T-helper 22 cell (primary cell): ENCODE results near the gene AGBL1.

Source experiments
- DNase-seq: peaks from one replicate; pipeline ENCODE4 v3.0.0-alpha.2; 2020; ENCODE audit warnings: low read depth

Gene AGBL1

GRCh38 chr15:86236356-86237110 lies 156.9 kb downstream of the AGBL1 start:
- DNase-seq = no peak

GRCh38 chr15:86237111-86237500 lies 157.4 kb downstream of the AGBL1 start:
- no peak for DNase-seq

GRCh38 chr15:86247249-86247955 lies 167.7 kb downstream of the AGBL1 start:
- DNase-seq = no peak

- no peak for DNase-seq
Measured at GRCh38 chr15:86255247-86255646, 175.6 kb downstream of the AGBL1 start.

- no peak for DNase-seq
Measured at GRCh38 chr15:86256628-86257027, 177.0 kb downstream of the AGBL1 start.

- no peak for DNase-seq
Measured at GRCh38 chr15:86259589-86259988, 179.9 kb downstream of the AGBL1 start.

GRCh38 chr15:86263230-86263629 lies 183.6 kb downstream of the AGBL1 start:
- DNase-seq = no peak

GRCh38 chr15:86266896-86267484 lies 187.3 kb downstream of the AGBL1 start:
- no peak for DNase-seq

- no peak for DNase-seq
Measured at GRCh38 chr15:86267892-86268291, 188.2 kb downstream of the AGBL1 start.

- DNase-seq = no peak
Measured at GRCh38 chr15:86268558-86268957, 188.9 kb downstream of the AGBL1 start.

GRCh38 chr15:86273309-86273708 lies 193.6 kb downstream of the AGBL1 start:
- DNase-seq = no peak

- DNase-seq = no peak
Measured at GRCh38 chr15:86275361-86275760, 195.7 kb downstream of the AGBL1 start.

GRCh38 chr15:86278586-86278985 lies 198.9 kb downstream of the AGBL1 start:
- DNase-seq = no peak

- DNase-seq = no peak
Measured at GRCh38 chr15:86284635-86285034, 205.0 kb downstream of the AGBL1 start.

- DNase-seq = no peak
Measured at GRCh38 chr15:86295511-86295910, 215.8 kb downstream of the AGBL1 start.

GRCh38 chr15:86296769-86297168 lies 217.1 kb downstream of the AGBL1 start:
- no peak for DNase-seq

GRCh38 chr15:86300390-86301125 lies 220.9 kb downstream of the AGBL1 start:
- no peak for DNase-seq

- no peak for DNase-seq
Measured at GRCh38 chr15:86311568-86312280, 232.1 kb downstream of the AGBL1 start.

GRCh38 chr15:86312486-86312885 lies 232.8 kb downstream of the AGBL1 start:
- DNase-seq = no peak

GRCh38 chr15:86316216-86316615 lies 236.5 kb downstream of the AGBL1 start:
- DNase-seq = no peak

GRCh38 chr15:86316726-86317383 lies 237.2 kb downstream of the AGBL1 start:
- no peak for DNase-seq
